Stomach (tissue), 4 donors: ENCODE results near the gene NUFIP2.

Experiments used
- POLR2AphosphoS5 ChIP-seq, 3 donors: sonication (generic); formaldehyde crosslinking; IDR thresholded peaks; one replicate each; pipeline ENCODE4 v1.6.1; 2016; ENCODE audit warnings: antibody characterized with exemption in 3 of 3
- TF ChIP-seq, protein P1 (sequence below), 7 experiments: fragments of 450-650 bp in 4 of 7; fragments of 200-600 bp in 3 of 7; sonication (generic) in 3 of 7; IDR thresholded peaks; one replicate each; pipeline ENCODE4 v1.5.1; 2016 to 2019; ENCODE audit warnings: antibody characterized with exemption in 7 of 7, control low read depth in 2 of 7, mild to moderate bottlenecking in 1 of 7

DNA sequence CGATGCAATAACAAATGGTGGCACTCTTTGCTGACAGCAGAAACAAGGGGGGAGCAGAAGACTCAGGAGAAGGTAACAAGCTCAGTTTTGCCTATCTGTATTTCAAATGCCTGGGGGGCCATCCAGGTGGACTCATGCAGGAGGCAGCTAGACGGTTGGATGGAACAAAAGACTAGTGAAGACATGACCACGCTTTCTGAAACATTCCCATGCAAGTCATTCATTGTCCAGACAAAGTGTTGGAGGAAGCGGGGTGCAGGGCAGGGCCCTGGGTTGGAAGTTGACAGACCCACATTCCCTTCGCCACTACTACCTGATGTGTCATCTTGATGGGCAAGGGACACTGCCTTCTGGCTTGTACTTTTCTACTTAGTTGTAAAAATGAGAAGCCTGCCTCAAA is 77.1 kb downstream of the NUFIP2 start:
- TF ChIP-seq, protein P1, sequence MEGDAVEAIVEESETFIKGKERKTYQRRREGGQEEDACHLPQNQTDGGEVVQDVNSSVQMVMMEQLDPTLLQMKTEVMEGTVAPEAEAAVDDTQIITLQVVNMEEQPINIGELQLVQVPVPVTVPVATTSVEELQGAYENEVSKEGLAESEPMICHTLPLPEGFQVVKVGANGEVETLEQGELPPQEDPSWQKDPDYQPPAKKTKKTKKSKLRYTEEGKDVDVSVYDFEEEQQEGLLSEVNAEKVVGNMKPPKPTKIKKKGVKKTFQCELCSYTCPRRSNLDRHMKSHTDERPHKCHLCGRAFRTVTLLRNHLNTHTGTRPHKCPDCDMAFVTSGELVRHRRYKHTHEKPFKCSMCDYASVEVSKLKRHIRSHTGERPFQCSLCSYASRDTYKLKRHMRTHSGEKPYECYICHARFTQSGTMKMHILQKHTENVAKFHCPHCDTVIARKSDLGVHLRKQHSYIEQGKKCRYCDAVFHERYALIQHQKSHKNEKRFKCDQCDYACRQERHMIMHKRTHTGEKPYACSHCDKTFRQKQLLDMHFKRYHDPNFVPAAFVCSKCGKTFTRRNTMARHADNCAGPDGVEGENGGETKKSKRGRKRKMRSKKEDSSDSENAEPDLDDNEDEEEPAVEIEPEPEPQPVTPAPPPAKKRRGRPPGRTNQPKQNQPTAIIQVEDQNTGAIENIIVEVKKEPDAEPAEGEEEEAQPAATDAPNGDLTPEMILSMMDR (IDR thresholded peaks at IDR 0.05), result no peak
- TF ChIP-seq POLR2AphosphoS5 (IDR thresholded peaks at IDR 0.05), result no peak
